SK-N-MC (cell line): ENCODE measurements around the gene TPO.

Source experiments
- DNase-seq: peaks from one replicate; pipeline ENCODE4 v3.0.0-alpha.2; 2011; ENCODE audit warnings: low read depth, low spot score
- H3K27ac ChIP-seq: fragments of 200-600 bp; sonication (generic); 2 replicates; pipeline ENCODE4 v1.5.1; 2016; ENCODE audit warnings: mixed run types
- H3K36me3 ChIP-seq: fragments of 200-600 bp; sonication (generic); 2 replicates; pipeline ENCODE4 v1.6.1; 2017; ENCODE audit warnings: antibody characterized with exemption, low read length, mixed read lengths; ENCODE audit not compliant: insufficient read depth
- H3K4me3 ChIP-seq: fragments of 200-600 bp; sonication (generic); 2 replicates; pipeline ENCODE4 v1.5.1; 2016
- H3K9ac ChIP-seq: fragments of 200-600 bp; sonication (generic); 2 replicates; pipeline ENCODE4 v1.8.0; 2017; ENCODE audit warnings: mixed run types, mixed read lengths; ENCODE audit not compliant: insufficient read length
- H3K9me3 ChIP-seq: fragments of 200-600 bp; sonication (generic); 2 replicates; pipeline ENCODE4 v1.6.1; 2017; ENCODE audit warnings: low read depth, mild to moderate bottlenecking, antibody characterized with exemption, low read length, moderate library complexity, mixed read lengths
- EZH2 ChIP-seq: fragments of 200-600 bp; sonication (generic); IDR thresholded peaks from one replicate; pipeline ENCODE4 v1.6.1; 2017; ENCODE audit warnings: antibody characterized with exemption
- FOXP2 ChIP-seq: optimal IDR thresholded peaks from 2 replicates; pipeline ENCODE3; 2011; ENCODE audit warnings: mild to moderate bottlenecking, moderate library complexity; ENCODE audit not compliant: insufficient read depth; ENCODE audit errors: extremely low read length, control extremely low read depth
- POLR2AphosphoS5 ChIP-seq: IDR thresholded peaks from 2 replicates; pipeline ENCODE4 v1.6.1; 2012; ENCODE audit warnings: mild to moderate bottlenecking, low read depth, low read length, borderline replicate concordance

TPO gene

GRCh38 chr2:1503471-1504310, 90.4 kb downstream of the TPO start:
- H3K9me3 ChIP-seq = no peaks in the 10 kb centered on the region
- no peak overlapping the region for H3K4me3 ChIP-seq
- no peak overlapping the region for H3K27ac ChIP-seq
- DNase-seq = no peak
- no peak for TF ChIP-seq EZH2
- no peak for TF ChIP-seq POLR2AphosphoS5
- no peak for TF ChIP-seq FOXP2
- no peak overlapping the region for H3K9ac ChIP-seq
- H3K36me3 ChIP-seq = no peaks in the 10 kb centered on the region

- TF ChIP-seq EZH2 = no peak
- no peak for TF ChIP-seq FOXP2
- no peak for TF ChIP-seq POLR2AphosphoS5
- H3K9ac ChIP-seq = no peak overlapping the region
- no peak overlapping the region for H3K4me3 ChIP-seq
- H3K36me3 ChIP-seq = no peaks in the 10 kb centered on the region
- no peak for DNase-seq
- no peaks in the 10 kb centered on the region for H3K9me3 ChIP-seq
- H3K27ac ChIP-seq = no peak overlapping the region
Measured at GRCh38 chr2:1504311-1504750, 91.1 kb downstream of the TPO start.

DNA sequence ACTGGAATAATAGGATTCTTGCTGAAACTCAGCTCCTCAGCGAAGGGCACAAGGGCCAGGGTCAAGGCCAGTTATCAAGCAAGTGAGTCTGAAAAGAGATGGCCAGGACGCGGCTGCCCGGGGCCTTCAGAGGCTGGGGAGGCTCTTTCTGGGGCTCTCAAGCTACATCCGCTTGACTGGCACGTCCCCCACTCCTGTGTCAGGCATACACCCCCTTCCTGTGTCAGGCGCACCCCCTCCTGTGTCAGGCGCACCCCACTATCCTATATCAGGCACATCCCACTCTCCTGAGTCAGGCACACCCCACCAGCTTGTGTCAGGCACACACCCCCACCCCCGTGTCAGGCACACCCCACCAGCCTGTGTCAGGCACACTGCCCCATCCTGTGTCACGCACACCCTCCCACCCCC, 91.8 kb downstream of the TPO start:
- H3K27ac ChIP-seq = no peak overlapping the region
- no peaks in the 10 kb centered on the region for H3K9me3 ChIP-seq
- TF ChIP-seq EZH2 = no peak
- TF ChIP-seq FOXP2 = no peak
- TF ChIP-seq POLR2AphosphoS5 = no peak
- H3K4me3 ChIP-seq = no peak overlapping the region
- H3K9ac ChIP-seq = no peak overlapping the region
- no peaks in the 10 kb centered on the region for H3K36me3 ChIP-seq
- DNase-seq = no peak

DNA sequence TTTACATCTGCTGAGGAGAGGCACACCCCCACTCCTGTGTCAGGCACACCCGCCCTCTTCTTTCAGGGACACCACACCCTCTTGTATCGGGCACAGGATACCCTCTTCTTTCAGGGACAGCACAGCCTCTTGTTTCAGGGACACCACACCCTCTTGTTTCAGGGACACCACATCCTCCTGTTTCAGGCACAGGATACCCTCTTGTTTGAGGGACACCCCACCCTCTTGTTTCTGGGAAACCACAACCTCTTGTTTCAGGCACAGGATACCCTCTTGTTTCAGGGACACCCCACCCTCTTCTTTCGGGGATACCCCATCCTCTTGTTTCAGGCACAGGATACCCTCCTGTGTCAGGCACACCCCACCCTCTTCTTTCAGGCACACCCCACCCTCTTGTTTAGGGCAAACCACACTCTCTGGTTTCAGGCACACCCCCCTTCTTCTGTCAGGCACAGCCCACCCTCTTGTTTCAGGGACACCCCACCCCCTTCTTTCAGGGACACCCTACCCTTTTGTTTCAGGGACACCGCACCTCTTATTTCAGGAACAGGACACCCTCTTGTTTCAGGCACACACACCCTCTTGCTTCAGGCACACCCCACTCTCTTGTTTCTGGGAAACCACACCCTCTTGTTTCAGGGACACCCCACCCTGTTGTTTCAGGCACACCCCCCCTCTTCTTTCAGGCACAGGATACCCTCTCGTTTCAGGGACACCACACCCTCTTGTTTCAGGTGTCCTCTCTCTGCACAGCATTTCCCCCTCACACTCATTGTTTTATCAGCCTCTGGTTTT, 96.2 kb downstream of the TPO start:
- Histone ChIP-seq H3K9me3 (no peaks in the 10 kb centered on the region), H3K4me3 (no peak overlapping the region), H3K9ac (no peak overlapping the region), H3K27ac (no peak overlapping the region), H3K36me3 (no peaks in the 10 kb centered on the region)
- TF ChIP-seq POLR2AphosphoS5 = no peak
- no peak for TF ChIP-seq FOXP2
- DNase-seq = no peak

GRCh38 chr2:1510176-1510575, 96.9 kb downstream of the TPO start:
- H3K4me3 ChIP-seq = no peak overlapping the region
- DNase-seq = no peak
- no peak overlapping the region for H3K9ac ChIP-seq
- H3K9me3 ChIP-seq = no peaks in the 10 kb centered on the region
- TF ChIP-seq FOXP2 (no peak), EZH2 (no peak), POLR2AphosphoS5 (no peak)
- no peak overlapping the region for H3K27ac ChIP-seq
- no peaks in the 10 kb centered on the region for H3K36me3 ChIP-seq

DNA sequence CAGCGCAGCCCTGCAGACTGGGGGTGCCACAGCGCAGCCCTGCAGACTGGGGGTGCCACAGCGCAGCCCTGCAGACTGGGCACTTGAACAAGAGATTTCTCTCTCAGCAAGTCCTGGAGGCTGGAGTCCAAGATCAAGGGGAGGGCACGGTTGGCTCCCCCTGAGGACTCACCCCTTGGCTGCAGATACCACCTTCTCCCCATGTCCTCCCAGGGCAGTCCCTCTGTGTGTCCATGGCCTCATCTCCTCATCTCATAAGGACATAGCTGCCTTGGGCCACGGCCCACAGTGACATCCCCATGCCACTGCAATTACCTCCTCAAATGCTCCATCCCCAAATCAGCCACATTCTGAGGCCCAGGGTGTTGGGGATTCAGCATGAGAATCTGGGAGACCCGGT, 98.2 kb downstream of the TPO start:
- TF ChIP-seq POLR2AphosphoS5 (no peak), FOXP2 (no peak), EZH2 (no peak)

DNA sequence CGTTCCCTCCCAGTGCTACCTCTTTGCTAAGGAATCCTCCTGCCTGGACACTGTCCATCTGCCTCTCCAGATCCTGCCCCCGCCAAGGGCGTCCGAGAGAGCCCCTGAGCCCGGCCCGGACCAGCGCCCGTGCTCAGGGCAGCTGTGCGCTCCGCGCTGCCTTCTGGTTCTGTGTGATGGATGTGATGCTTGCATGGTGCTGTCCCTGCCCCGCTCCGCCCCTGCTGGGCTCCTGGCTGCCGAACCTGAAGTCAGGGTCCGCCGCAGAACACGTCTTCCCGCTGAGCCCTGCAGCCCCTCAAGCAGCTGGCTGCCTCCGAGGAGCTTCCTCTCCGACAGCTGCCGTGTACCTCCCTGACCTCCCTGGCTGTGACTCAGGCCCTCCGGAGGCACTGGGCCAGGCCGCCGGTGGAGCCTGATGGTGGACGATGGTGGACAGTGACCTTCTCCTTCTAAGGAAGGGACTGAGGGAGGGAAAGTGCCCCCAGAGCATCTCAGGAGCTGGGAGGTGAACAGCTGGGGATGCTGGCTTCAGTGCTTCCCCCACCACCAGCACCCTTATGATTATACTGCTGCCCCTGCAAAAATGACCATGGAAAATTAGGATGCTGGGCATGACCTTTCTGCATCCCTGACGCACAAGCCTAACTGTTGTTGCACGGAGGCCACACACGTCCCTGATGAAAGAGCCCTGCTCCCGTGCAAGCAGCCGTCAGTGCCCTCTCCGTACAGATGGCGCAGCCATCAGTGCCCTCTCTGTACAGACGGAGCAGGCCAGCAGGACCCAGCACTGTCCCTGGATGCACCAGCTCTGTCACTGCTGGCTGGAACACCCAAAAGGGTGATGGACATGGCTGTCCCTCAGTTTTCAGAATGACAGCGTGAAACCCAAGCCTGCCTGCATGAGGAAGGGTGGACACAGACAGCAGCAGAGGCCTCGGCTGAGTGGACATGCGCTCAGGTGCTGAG, 99.3 kb downstream of the TPO start:
- no peak overlapping the region for H3K4me3 ChIP-seq
- no peak for TF ChIP-seq EZH2
- no peak for TF ChIP-seq FOXP2
- no peak for TF ChIP-seq POLR2AphosphoS5
- H3K36me3 ChIP-seq = no peaks in the 10 kb centered on the region

More for the DNA sequence above, 98.2 kb downstream of the TPO start:
- no peak overlapping the region for H3K9ac ChIP-seq
- no peak overlapping the region for H3K27ac ChIP-seq
- no peak overlapping the region for H3K4me3 ChIP-seq
- DNase-seq = no peak
- no peaks in the 10 kb centered on the region for H3K36me3 ChIP-seq
- H3K9me3 ChIP-seq = no peaks in the 10 kb centered on the region

DNA sequence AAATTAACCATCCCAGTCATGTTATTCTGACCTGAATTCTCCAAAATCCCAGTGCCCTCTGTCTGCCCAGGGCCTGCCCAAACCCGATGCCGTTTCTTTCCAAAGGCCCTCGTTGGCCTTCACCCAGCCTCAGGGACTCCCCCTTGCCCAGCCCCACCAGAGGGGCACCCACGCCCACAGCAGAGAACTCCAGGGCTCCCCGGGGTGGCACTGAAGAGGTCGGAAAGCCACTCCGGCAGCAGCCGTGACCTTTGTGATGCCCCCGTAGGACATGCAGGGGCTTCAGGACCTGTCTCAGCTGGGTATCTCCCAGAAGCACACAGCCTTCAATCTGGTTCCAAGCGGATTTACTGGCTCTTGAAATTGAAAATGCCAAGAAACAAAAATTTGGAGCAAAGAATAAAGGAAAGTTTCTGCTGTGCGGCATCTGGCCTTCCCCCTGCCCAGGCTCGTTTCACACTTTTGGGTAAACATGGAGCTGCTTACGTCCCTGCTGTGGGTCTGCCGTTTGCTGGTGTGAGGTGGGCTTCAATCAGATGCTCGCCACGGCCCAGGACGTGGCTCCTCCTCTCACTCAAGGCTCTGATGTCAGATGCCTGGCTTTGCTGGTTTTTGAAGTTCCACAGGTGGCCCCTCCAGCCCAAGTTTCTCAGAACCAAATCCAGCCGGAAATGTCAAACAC, 101.3 kb downstream of the TPO start:
- no peak for TF ChIP-seq FOXP2
- no peak for TF ChIP-seq EZH2
- no peak for TF ChIP-seq POLR2AphosphoS5
- Histone ChIP-seq H3K9me3 (no peaks in the 10 kb centered on the region), H3K4me3 (no peak overlapping the region), H3K27ac (no peak overlapping the region), H3K9ac (no peak overlapping the region), H3K36me3 (no peaks in the 10 kb centered on the region)
- no peak for DNase-seq

More for the DNA sequence above, 99.3 kb downstream of the TPO start:
- DNase-seq = no peak
- Histone ChIP-seq H3K27ac (no peak overlapping the region), H3K9me3 (no peaks in the 10 kb centered on the region), H3K9ac (no peak overlapping the region)
